ENCODE results near the gene CFAP210.
A peak's percentile ranks its signal among the peaks of the same experiment; 100 is the strongest.

The CFAP210 gene, protein sequence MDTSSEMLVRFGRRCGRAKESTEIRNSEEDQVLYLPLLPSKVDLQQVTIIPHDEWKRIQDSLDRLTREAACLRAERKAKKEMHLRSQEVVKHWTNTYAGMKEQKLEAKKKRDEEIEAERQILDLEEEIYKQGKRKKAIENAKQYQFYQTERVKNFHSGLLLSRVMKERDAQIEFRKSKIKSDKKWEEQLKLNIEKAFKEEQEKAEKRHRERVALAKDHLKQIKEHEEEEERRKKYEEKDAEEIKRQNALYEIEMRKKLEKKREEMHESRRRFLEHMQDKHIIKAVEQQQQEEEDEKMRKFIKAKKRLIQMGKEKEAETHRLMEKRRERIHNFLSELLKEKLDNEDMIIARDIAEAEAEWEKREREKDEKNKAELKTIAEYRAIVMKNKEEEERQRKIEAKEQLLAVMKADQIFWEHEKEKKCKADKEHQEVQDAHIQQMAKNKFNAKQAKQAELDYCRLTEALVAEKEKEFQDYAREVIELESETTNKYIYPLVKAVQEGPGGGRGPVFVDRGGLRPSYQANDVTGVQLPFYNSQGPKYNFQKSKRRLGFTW

DNA sequence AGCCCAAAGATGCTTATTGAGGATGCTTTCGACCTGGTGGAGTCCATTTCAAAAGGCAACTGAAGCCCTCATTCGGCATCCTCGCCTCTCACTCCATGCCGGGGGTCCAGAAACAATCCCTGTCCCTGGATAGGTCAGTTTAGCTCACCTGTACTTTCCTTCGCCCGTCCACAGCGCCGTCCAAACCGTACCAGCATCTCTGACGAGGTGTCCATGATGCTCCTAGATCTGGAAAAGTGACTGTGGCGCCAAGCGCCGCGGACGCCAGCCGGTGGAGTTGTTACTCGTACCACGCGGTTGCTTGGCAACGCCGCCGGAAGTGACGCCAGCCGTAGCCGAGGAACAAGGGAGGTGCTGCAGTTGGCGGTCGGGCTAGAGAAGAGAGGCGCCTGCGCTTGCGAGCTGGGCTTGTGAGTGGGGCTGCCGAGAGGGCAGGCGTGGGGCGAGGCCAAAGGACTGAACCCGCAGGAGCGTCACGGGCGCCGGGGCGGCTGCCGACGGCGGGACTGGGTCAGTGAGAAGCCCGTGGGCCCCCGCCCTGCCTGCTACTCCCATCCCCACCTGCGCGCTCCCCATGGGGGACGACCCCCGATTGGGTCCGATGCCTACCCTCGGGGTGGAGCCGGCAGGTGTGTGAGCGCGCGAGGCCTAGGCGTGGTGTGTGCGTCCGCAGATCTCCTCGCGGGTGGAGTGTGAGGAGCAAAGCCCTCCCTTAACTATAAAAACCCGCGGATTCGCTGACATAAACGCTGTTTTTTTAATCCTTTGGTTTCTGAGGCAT lies at the start of gene CFAP210, which contains the start of gene PHOSPHO2:
TSS of gene CFAP210 (minus strand) at position 293 of the 781 bp plus-strand sequence. CDS start at position 215, 78 bp downstream.
TSS of gene PHOSPHO2 (plus strand) at position 357 of the 781 bp plus-strand sequence. CDS start 6,503 bp downstream, outside the sequence.
- DNase-seq: peak; percentile 88

- DNase-seq: no peak
Observed at GRCh38 chr2:169743549-169743948, 49.3 kb upstream of the CFAP210 start.

DNA sequence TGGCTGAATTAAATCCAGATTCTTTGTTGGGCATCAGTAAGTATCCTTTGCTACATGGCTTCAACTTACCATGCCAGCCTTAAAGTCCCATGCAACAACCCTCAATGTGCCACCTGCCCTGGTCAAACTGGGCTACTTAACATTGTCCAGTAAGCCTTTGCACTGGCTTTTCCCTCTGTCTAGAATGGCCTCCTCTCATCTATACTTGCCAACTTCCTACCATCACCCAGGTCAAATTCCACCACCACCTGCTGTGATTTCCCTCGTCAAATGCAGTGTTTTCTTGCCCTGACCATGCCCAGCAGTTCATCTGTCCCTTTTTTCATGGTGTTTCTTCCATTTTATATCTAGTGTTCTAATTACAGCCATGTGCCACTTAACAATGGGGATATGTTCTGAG lies 45.1 kb upstream of the CFAP210 start:
- no peak for DNase-seq

DNA sequence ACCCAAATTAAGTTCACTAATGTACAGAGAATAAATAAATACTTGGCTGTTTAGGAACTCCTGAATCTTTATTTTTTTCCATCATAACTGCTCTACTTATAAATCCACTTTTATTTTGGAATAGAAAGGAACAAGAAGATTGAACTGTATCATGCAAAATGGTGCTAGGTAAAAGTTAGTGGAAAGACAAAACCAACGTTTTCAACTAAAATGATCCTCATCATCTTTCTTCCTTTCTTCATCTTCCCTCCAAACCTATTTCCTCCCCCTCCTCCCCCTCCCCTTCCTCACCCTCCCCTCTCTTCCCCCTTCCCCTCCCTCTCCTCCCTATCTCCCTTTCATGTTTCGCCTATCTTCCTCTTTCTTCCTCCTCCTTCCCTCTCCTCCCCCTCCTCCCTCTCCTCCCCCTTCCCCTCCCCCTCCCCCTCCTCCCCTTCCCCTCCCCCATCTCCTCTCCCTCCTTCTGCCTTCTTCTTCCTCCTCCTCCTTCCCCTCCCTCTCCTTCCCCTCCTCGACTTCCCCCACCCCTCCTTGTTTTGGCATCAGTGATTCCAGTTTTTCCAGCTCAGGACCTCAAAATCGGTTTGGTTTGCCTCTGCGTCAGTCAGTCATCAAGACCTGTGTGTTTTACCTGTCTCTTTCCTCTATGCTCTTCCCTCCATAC lies 44.5 kb upstream of the CFAP210 start:
- DNase-seq: no peak

- no peak for DNase-seq
Observed at GRCh38 chr2:169736902-169737301, 42.7 kb upstream of the CFAP210 start.

- no peak for DNase-seq
Observed at GRCh38 chr2:169735623-169736022, 41.4 kb upstream of the CFAP210 start.

DNA sequence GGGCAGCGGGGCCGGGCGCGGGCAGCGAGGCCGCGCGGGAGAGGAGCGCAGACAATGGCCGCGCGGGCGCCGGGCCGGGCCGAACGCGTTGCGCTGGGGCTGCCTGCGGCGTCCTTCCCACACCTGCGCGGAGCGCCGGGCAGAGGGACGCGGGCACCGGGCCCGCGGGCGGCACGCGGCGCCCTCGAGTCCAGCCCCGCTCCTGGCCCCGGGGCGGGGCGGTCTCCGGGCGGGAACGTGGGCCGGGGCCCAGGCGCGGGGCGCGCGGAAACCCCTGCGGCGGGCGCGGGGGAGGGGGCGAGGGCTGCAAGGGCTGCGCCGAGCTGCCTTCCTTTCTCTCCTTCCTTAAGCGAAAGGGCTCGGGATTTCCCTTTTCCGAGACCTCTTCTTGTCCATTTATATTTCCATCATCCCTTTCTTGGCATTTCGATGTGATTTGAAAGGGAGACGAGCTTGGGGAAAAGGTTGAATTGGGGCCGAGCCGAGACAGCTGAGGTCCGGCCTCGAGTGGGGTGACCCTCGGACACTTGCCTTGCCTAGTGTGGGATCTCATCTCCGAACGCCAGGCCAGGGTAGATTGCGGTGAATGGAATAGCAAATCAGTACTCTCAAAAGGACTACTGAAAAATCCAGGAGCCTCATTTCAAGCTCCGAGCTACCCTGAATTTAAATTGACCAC lies 40.1 kb upstream of the CFAP210 start:
- DNase-seq: no peak

- DNase-seq: no peak
Observed at GRCh38 chr2:169732583-169733358, 38.6 kb upstream of the CFAP210 start.

DNA sequence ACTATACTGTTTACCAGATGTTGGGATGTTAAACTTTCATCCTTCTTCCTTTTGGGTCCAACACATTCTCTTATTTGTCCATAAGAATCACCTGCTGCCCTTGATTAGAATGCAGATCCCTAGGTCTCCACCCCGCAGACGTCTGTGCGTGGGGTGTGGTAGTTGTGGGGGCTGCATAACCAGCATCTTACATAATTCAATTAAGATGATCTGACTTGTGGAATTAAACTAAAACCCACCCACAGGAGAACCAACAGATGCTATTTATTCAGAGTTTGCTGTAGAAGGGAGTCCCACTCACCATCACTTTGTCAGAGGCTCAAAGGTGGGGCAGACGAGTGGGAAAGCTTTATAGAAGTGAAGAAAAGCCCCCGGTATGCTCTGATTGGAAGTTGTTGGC lies 37.9 kb upstream of the CFAP210 start:
- no peak for DNase-seq

GRCh38 chr2:169729274-169729605 lies 35.0 kb upstream of the CFAP210 start:
- no peak for DNase-seq

- DNase-seq: no peak
Observed at GRCh38 chr2:169727065-169727464, 32.9 kb upstream of the CFAP210 start.

- no peak for DNase-seq
Observed at GRCh38 chr2:169721016-169721415, 26.8 kb upstream of the CFAP210 start.

- no peak for DNase-seq
Observed at GRCh38 chr2:169718930-169719504, 24.8 kb upstream of the CFAP210 start.

- no peak for DNase-seq
Observed at GRCh38 chr2:169717691-169718063, 23.5 kb upstream of the CFAP210 start.

DNA sequence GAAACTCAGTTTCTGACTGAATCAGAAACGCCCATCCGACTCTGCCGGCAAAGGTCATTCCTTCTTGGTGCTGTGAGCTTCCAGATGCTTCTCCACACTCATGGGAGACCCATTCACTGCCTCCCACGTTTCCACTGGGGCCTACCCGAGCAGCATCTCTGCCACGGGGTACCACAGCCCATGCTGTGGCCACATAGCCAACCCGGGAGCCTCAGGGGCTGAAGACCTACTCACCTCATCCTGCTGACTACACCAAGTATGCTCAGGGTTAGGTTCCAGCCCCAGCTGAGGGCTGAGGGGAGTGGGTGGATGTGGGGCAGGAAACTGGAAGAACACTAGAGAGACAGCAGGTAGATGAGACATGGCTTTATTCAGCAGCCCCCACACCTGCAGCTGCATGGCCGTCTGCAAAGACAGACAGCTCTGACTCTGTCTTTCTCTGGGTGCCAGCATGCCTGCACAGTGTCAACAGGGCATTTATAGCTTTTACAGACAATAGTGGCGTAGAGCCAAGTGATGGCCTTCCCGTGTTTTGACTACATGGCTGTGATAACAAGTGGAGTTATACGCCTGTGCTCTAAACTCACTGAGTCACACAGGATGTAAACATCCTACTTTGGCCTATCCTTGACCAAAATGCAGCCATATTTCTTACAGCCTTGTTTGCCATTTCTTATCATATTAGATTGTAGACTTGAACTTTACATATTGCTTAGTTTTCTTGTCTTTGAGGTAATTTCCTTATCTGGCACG lies 22.9 kb upstream of the CFAP210 start:
- DNase-seq: no peak

DNA sequence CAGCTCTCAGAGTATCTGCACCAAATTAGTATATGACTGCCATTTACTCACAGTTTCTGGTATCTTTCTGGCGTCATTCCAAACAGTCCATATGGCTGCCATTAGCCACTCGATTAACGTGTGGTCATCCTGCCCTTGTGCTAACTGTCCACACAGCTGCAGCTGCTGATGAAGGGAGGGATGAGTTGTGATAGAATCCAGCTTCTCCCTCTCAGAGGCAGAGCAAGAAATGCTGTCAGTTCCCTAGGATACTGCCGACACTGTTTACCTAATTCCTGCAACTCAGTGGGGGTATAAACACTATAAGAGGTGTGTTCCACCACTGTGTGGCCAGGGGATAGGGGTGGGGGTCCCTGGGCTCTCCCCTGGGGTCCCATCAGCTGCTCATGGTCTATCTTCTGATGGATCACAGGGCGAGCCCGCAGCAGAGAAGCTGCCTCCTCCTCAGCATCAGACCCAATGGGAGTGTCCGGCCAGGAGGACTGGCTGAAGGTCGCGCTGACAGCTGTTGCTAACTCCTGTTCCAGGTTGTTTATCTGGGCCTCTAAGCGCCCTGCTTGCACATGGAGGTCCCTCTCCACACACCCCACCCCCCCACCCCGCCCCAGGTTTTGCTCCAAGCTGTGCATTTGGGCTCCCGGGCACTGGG lies 22.2 kb upstream of the CFAP210 start:
- DNase-seq: no peak

- DNase-seq: no peak
Observed at GRCh38 chr2:169715379-169716237, 21.4 kb upstream of the CFAP210 start.

DNA sequence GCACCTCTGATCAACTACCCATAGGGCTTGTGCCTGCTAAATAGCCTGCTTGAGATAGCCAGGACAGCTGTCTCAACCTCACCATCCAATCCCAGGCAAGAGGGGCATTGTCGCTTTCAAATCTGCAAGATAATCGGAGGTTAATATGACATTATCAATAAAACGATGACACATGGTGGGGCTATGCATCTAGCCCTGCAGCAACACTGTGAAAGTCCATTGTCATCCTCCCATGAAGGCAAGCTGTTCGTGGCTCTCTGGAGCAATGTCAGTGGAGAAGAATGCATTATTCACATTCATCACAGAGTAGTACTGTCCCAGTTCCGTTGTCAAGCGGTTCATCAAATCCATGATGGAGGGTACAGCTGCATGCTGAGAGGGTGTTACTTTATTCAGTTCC lies 20.5 kb upstream of the CFAP210 start:
- DNase-seq: no peak

GRCh38 chr2:169713331-169713730 lies 19.1 kb upstream of the CFAP210 start:
- DNase-seq: no peak

Data from KG1 (cell line).